ENCODE data around the gene ZNF92.
"Not testable (repeated sequence)": the region's sequence is repeated elsewhere in the genome, so short reads cannot be mapped to it uniquely, and the experiment has no call there.

The ZNF92 gene

DNA sequence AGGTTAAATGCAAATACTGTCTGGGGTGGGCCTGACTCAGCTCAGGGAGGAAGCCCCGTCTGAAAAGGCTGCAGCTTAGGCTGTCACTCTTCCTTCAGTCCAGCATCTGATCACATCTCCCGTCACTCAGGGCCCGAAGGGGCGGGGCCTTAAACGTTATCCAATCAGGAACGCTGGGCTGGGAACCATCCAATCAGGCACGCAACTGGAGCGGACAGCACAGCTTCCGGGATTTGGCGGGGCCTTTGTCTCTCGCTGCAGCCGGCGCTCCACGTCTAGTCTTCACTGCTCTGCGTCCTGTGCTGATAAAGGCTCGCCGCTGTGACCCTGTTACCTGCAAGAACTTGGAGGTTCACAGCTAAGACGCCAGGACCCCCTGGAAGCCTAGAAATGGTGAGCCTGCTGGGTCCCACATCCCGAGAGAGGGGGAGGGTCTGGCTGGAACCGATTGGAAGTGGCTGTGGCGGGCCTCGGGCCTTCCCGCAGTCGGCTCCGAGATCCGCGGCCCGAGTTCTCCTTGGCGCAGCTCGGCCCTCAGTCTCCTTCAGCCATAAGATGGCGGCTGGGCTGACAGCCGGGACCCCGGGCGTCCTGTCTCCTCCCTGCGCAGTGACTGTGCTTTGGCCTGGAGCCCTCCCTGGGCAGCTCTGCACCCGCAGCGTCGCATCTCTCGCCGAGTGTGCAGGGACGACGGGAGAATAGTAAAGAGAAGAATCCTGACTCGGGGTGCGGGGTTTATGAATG is at the start of gene ZNF92:
Gene ZNF92 (plus strand): TSS at position 248 of the 744 bp plus-strand sequence. CDS start 143 bp downstream, at position 391.
- DNase-seq (ENCODE audit: low read depth) = peak; percentile 93

GRCh38 chr7:65325793-65326432 is 47.7 kb upstream of the ZNF92 start:
- DNase-seq (ENCODE audit: low read depth) = no peak

GRCh38 chr7:65338346-65338745 is 35.3 kb upstream of the ZNF92 start:
- no peak for DNase-seq (ENCODE audit: low read depth)

DNA sequence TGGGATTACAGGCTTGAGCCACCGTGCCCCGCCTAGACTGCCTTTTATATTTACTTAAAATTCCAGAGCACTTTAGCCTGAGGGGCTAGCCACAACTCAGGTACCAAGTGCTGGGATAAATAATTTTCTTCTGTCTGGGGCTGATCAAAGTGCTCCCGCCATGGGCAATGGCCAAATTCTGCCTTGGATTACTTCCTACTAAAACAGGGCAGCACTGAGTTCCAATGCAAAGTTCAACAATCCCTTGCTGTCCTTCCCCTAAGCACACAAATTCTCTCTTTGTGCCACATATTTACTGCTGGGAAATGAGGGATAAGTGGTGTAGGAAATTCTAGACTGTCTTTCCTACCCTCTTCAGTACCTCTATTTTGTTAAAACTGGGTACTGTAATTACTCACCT is 34.4 kb upstream of the ZNF92 start:
- DNase-seq (ENCODE audit: low read depth) = no peak

DNA sequence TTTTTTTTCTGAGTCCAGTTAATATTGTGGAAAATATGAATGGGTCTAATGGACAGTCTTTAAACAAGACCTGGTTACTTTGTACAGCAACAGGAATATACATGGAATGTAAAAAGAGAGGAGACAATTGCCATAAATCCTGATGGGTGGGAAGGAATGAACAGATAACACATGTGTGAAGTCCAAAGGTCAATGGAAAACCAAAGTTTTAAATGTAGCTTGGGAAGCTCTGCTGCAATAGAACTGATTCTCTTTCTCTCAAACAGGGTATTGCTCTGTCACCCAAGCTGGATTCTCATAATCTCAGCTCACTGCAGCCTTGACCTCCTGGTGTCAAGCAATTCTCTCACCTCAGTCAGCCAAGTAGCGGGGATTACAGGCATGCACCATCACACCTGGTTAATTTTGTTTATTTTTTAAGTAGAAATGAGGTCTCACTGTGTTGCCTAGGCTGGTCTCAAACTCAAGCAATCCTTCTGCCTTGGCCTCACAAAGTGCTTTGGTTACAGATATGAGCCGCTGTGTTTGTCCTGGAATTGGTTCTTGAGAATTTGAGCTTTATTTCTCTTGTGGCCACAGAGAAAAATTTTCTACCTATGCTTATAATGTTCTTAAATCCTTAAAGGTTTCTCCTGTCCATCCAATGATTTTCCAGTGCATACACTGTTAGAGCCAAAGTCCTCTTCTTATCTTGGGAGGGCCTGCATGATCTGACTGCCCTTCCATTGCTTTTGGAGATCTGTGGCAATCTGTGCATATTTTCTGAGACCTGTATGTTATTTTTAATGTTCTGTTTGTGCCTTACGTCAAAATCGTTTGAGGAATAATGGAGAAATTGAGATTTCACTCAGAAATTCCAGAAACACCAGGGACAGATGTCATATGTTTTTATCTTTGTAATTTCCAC is 30.7 kb upstream of the ZNF92 start:
- no peak for DNase-seq (ENCODE audit: low read depth)

- not testable (repeated sequence) for DNase-seq (ENCODE audit: low read depth)
Observed at GRCh38 chr7:65344541-65344940, 29.1 kb upstream of the ZNF92 start.

GRCh38 chr7:65354263-65354662 is 19.4 kb upstream of the ZNF92 start:
- DNase-seq (ENCODE audit: low read depth) = no peak

DNA sequence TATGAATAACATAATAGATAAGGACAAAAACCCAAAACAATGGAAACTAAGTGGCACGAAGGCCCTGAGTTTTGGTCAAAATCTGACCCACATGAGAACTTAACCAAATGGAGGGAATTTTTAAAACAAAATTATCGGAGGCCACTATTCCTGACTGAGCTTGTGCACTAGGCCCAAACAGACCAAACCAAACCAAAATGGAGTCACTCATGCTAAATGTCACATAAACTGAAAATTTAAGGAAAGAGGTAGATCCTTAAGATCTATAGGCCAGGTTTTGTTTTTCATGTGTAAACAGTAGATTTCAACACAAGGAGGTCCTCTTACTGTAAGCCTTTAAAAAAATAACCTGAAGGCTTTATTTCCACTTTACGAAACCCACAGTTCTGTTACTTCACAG is 3.8 kb upstream of the ZNF92 start:
- DNase-seq (ENCODE audit: low read depth) = no peak

DNA sequence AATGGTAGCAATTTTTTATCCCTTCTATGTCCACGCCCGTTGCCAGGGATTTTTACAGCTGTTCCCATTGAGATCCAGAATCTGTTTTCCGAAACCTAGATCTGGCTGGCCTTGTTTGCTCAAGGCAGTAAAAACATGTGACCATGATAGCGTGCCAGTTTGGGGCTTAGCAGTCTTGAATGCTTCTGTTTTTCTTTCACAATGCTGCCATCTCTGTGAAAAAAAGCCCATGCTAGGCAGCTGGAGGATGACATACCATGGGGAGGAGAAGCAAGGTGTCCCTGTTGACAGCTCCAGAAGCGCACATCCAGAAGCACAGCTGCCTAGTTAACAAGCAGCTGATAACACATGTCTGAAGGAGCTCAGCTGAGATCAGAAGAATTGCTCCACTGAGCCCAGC is 2.2 kb upstream of the ZNF92 start:
- DNase-seq (ENCODE audit: low read depth) = no peak

DNA sequence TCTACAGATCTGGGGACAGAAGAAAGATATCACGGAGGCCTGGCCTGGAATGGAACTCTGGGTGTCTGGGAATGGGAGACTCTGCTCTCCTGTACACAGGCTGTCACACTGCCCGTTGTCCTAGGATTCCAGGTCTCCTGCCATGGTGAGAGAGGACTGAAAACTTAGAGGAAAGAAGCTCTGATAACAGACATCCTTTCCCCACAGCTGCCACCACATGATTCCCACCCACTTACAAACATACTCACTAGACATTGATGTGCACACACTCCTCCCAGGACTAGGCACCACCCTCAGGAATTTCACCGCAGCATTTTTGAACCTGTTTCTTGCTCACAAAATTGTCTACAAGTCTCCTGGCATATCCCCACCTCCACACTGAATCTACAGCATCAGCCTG is 5.7 kb downstream of the ZNF92 start:
- DNase-seq (ENCODE audit: low read depth) = no peak

DNA sequence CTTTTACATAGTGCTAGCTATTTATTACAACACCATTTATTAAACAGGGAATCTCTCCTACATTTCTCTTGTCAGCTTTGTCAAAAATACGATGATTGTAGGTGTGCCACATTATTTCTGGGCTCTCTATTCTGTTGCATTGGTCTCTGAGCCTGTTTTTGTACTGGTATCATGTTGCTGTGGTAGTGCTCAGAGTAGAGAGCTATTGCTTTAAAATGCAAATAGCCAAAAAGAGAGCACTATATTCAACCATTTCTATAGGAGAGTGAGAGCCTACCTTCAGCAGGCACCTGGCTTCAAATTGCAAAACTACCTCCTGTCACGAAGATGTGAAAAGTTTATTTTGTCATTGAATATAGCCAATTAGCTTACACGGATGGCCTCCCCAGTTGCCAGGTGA is 8.1 kb downstream of the ZNF92 start:
- DNase-seq (ENCODE audit: low read depth) = no peak

DNA sequence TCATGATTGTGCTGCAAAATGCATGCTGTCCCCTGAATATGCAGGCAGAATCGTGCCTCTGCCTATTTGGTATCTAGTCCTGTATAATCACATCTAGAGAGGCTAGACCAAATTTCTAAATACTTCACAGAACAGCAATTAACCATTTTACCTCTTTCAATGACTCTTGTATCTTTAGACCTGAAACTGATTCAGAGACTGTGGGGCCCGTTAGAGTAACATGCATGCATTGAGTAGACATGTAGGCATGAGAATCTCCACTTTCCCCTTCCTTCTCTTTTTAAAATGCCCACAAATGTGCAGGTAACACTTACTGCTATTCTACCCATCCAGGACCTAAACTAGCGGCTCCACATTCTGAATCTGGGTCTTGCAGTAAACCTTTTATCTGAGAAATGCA is 8.8 kb downstream of the ZNF92 start:
- no peak for DNase-seq (ENCODE audit: low read depth)

GRCh38 chr7:65387891-65388290 is 14.2 kb downstream of the ZNF92 start:
- DNase-seq (ENCODE audit: low read depth) = no peak

- DNase-seq (ENCODE audit: low read depth) = no peak
Observed at GRCh38 chr7:65390588-65390987, 16.9 kb downstream of the ZNF92 start.

- no peak for DNase-seq (ENCODE audit: low read depth)
Observed at GRCh38 chr7:65397730-65398142, 24.1 kb downstream of the ZNF92 start.

GRCh38 chr7:65398671-65399070 is 25.0 kb downstream of the ZNF92 start:
- not testable (repeated sequence) for DNase-seq (ENCODE audit: low read depth)

DNA sequence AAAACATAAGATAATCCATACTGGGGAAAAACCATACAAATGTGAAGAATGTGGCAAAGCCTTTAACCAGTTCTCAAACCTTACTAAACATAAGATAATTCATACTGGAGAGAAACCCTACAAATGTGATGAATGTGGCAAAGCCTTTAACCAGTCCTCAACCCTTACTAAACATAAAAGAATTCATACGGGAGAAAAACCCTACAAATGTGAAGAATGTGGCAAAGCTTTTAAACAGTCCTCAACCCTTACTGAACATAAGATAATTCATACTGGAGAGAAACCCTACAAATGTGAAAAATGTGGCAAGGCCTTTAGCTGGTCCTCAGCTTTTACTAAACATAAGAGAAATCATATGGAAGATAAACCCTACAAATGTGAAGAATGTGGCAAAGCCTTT is 25.4 kb downstream of the ZNF92 start:
- DNase-seq (ENCODE audit: low read depth) = not testable (repeated sequence)

DNA sequence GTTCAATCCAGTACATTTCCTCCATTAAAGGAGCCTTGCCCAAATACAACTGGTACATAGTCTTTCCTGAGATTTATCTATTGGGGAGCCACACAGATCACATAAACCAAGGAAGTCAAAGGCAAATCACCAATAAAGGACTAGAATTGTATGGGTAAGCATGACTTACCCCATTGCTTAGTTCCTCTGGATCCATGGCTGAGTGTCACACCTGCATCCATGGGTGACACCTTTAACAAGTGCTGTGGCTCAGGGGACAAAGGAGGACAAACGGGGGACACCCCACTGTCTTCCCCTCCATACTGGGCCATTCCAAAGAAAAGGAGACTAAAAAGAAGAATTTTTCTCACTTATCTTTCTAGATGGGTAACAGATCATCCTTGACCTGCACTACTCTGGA is 30.4 kb downstream of the ZNF92 start:
- DNase-seq (ENCODE audit: low read depth) = no peak

DNA sequence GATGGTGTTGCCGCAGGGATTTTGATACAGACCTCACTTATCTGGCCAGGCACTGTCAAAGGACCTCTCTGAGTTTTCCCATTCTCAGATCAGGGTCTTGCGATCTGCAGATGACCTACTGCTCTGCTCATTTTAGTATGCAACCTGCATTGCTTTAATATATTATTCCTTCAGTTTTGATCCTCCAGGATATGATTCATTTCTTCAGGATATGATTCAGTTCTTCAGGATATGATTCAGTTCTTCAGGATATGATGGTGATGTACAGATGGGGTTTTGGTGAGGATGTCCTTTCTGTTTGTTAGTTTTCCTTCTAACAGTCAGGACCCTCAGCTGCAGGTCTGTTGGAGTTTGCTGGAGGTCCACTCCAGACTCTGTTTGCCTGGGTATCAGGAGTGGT is 33.1 kb downstream of the ZNF92 start:
- not testable (repeated sequence) for DNase-seq (ENCODE audit: low read depth)

GRCh38 chr7:65409363-65409762 is 35.7 kb downstream of the ZNF92 start:
- no peak for DNase-seq (ENCODE audit: low read depth)

DNA sequence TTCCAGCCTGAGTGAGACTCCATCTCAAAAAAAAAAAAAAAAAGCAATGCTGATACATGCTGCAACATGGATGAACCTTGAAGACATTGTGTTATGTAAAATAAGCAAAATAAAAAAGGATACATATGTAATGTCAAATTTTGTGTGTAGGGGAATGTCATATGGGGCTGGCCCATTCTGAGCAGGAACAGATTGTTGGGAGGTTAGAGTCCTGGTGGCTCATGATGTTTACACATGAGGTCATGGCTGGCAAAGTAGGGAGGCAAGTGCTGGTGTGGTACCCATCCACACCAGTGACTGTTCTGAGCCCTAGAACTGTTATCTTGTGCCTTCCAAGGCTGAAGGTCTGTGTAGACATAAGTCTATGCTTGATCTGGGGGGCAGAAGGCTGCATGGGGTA is 37.6 kb downstream of the ZNF92 start:
- DNase-seq (ENCODE audit: low read depth) = no peak

- no peak for DNase-seq (ENCODE audit: low read depth)
Observed at GRCh38 chr7:65422670-65423069, 49.0 kb downstream of the ZNF92 start.

DNA sequence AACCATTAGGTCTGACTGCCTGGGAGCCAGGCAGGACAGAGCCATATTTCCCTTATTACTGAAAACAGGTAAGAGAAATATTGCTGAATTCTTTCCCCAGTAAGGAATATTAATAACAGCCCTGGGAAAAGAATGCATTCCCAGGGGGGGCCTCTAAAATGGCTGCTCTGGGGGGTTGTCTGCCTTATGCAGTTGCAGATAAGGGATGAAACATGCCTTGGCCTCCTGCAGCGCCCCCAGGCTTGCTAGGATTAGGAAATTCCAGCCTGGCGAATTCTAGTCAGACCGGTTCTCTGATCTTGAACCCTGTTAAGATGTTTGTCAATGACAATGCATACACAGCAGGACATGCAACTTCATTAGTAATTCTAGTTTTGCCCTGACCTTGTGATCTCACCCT is 49.6 kb downstream of the ZNF92 start:
- DNase-seq (ENCODE audit: low read depth) = not testable (repeated sequence)

Data from GM04504 (cell line).